GM18951 (cell line): ENCODE data around the gene ZNF217.
"Not testable (repeated sequence)": the region's sequence is repeated elsewhere in the genome, so short reads cannot be mapped to it uniquely, and the experiment has no call there.

Experiments used
- POLR2A ChIP-seq: IDR thresholded peaks from 4 replicates; pipeline ENCODE4 v1.6.1; 2011; ENCODE audit warnings: mild to moderate bottlenecking; ENCODE audit not compliant: insufficient read length, insufficient read depth; ENCODE audit errors: extremely low read depth
- in situ Hi-C: fragments of 300-500 bp; cut with MboI; formaldehyde crosslinking; loops from one replicate; pipeline ENCODE4 v1.12.0; 2022; ENCODE audit warnings: low sequenced_read_pairs, mixed read lengths, inconsistent platforms; ENCODE audit not compliant: unreplicated experiment

The ZNF217 gene

DNA sequence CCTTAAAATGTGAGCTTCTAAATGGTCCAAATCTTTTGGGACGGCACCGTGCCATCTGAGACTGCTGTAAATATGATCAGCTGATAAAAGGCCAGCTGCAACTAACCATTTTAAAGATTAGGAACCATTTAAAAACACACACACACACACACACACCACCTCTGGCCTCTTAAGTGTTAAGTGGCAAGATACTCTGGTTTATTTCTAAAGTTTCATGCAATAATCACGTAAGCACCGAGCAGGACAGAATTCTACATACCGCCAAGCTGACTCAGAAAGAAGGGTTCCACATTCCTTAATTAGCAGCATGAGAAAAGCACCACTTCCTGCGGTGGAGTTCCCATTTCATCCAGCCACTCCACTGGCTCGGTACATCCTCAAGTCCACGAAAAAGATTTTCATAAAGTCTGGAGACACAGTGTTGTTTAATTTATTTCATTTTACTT is 17.8 kb upstream of the ZNF217 start:
- TF ChIP-seq POLR2A, result no peak
- in situ Hi-C loops, result no loop called here

DNA sequence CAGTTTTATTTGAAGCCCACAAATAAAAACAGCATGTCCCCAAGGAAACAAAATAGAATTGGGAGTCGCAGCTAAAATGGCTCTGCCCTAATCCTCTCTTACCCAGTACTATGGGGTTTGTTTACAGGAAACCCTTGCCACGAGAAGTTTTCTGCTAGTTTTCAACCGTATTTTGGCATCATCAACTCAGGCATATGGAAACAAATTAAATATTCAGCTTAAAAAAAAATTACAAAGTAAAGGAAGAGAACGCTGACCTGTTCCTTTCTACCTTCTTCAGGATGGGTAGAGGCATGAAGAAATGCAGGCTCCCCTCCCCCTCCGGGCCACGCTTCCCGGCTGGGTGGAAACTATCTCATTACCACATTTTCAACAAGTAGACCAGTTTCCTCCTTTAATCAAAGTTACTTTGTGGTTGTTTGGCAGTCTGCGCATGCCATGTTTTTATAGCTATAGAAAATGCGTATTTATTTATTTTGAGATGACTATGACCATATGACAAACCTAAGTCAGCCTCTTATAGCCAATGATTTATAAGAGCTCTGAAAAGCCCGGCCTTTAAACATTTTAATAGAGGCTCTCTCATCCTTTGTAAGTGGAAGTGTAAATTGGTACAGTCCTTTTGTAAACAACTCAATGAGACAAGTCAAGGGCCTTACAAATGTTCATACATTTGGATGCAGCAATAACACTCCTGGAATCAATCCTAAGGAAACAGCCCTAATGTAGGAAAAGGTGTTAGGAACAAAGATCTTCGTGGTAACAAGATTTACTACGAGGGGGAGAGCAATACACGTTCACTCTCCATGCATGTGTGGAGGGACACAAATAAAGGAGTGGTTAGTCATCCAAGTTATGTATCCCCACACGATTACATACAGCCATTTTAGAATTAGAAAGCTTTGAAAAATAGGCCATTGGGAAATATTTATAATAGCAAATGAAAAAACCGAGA is 16.1 kb upstream of the ZNF217 start:
- in situ Hi-C loops, result no loop called here
- TF ChIP-seq POLR2A, result no peak

- TF ChIP-seq POLR2A, result no peak
- in situ Hi-C loops, result no loop called here
Measured at GRCh38 chr20:53608456-53609452, 15.1 kb upstream of the ZNF217 start.

DNA sequence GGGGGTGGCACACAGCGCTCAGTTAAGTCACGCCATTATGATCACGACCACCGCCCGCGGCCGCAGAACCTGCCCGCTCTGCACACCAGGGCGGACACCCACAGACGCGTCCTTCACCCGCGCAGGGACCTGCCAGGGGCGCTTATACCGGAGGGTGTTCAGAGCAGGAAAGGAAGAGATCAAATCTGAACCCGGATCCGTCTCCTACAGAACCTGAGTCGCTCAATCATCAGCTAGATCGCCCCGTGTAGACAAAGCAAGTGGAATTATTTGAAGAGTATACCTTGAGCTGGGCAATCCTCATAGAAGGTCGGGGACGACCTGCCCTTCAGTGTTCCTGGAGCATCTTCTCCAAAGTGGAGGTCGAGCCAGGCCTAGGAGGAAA is 14.4 kb upstream of the ZNF217 start:
- in situ Hi-C loops, result no loop called here
- no peak for TF ChIP-seq POLR2A

- no peak for TF ChIP-seq POLR2A
- in situ Hi-C loops, result no loop called here
Measured at GRCh38 chr20:53606364-53606985, 12.8 kb upstream of the ZNF217 start.

DNA sequence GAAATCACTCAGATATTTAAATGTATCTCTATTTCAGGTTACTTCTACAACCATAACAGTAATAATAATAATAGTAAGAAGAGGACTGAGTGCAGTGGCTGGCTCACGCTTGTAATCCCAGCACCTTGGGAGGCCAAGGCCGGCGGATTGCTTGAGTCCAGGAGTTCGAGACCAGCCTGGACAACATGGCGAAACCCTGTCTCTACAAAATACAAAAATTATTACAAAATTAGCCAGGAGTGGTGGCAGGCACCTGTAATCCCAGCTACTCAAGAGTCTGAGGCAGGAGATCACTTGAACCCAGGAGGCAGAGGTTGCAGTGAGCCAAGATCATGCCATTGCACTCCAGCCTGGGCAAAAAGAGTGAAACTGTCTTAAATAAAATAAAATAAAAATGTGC is 11.8 kb upstream of the ZNF217 start:
- in situ Hi-C loops, result not testable (repeated sequence)

GRCh38 chr20:53604846-53605245 is 11.2 kb upstream of the ZNF217 start:
- in situ Hi-C loops, result not testable (repeated sequence)

DNA sequence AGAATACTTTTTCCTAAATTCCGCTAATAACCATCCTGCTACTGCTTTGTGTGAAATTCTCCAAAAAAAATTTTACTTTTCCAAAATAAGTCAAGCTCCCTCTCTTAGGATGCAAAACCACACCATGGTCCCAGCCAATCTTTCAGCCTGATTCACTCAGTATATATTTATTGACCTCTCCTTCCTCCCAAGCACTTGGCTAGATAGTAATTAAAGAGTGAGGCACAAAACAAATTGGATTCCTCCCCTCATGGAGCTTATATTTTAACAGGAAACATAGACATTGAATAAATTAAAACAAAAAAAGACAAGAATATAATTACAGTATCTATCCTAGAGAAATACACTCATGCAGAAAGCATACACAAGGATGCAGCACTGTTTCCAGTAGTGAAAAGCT is 9.0 kb upstream of the ZNF217 start:
- in situ Hi-C loops, result no loop called here
- no peak for TF ChIP-seq POLR2A

DNA sequence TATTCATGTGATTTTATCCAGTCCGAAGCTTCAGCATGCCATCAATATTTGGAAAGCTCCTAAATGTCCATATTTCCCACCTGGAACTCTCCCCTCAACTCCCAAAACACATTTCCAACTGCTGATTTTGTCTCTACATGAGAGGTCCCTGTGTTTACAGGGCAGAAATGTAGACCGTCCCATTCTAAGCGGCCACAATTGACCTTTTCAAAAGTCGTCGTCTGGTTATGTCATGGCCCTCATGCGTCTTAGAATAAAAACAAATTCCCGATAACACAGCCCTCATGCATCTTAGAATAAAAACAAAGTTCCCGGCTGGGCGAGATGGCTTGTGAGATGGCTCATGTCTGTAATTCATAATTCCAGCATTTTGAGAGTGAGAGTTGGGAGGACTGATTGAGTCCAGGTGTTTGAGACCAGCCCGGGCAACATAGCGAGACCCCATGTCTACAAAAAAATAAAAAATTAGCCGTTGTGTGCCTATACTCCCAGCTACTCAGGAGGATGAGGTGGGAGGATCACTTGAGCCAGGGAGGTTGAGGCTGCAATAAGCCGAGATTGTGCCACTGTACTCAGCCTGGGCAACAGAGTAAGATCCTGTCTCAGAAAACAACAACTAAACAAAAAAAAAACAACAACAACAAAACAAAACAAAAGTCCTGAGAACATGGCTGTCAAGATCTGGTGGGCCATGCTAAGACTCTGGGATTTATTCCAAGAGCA is 6.4 kb upstream of the ZNF217 start:
- in situ Hi-C loops, result no loop called here

GRCh38 chr20:53599378-53599777 is 5.7 kb upstream of the ZNF217 start:
- in situ Hi-C loops, result no loop called here
- TF ChIP-seq POLR2A, result no peak

More for the DNA sequence above, 6.4 kb upstream of the ZNF217 start:
- TF ChIP-seq POLR2A, result no peak

DNA sequence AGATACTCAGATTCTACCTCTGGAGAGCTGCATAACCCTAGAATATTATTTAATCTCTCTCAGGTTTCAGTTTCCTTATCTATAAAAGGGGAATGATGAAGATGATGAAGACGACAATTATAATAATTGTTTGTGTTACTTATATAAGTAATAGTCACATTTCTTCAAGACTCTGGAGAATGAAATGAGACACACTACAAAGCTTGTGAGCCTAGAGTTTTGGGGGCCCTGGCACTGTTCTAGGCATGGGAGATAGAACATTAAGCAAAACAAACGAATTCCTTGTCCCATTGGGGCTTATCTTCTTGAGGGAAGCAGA is 5.4 kb upstream of the ZNF217 start:
- no peak for TF ChIP-seq POLR2A
- in situ Hi-C loops, result no loop called here

GRCh38 chr20:53598140-53599043 is 4.8 kb upstream of the ZNF217 start:
- TF ChIP-seq POLR2A, result no peak
- in situ Hi-C loops, result no loop called here
